HEK293 (cell line): Measurements from ENCODE around the gene KLHL21.

Experiments
- BCL6B ChIP-seq: fragments of 450-650 bp; formaldehyde crosslinking; IDR thresholded peaks from 2 replicates; pipeline ENCODE4 v1.5.1; 2017; ENCODE audit warnings: missing biosample characterization, missing genetic modification characterization
- MYNN ChIP-seq: fragments of 450-650 bp; formaldehyde crosslinking; IDR thresholded peaks from 2 replicates; pipeline ENCODE4 v1.5.1; 2016; ENCODE audit warnings: missing biosample characterization, missing genetic modification characterization, borderline replicate concordance
- SP7 ChIP-seq: fragments of 450-650 bp; formaldehyde crosslinking; IDR thresholded peaks from 2 replicates; pipeline ENCODE4 v1.5.1; 2016; ENCODE audit warnings: missing biosample characterization, missing genetic modification characterization
- ZBTB20 ChIP-seq: fragments of 450-650 bp; formaldehyde crosslinking; IDR thresholded peaks from 2 replicates; pipeline ENCODE4 v1.5.1; 2016; ENCODE audit warnings: missing biosample characterization, missing genetic modification characterization
- ZIC2 ChIP-seq: fragments of 450-650 bp; formaldehyde crosslinking; IDR thresholded peaks from 2 replicates; pipeline ENCODE4 v1.5.1; 2016; ENCODE audit warnings: missing biosample characterization, missing genetic modification characterization
- ZNF155 ChIP-seq: fragments of 450-650 bp; formaldehyde crosslinking; IDR thresholded peaks from 2 replicates; pipeline ENCODE4 v1.5.1; 2016; ENCODE audit warnings: missing biosample characterization, missing genetic modification characterization
- ZNF16 ChIP-seq: fragments of 450-650 bp; formaldehyde crosslinking; IDR thresholded peaks from 2 replicates; pipeline ENCODE4 v1.5.1; 2016; ENCODE audit warnings: low read depth, missing biosample characterization, missing genetic modification characterization
- ZNF169 ChIP-seq: fragments of 450-650 bp; formaldehyde crosslinking; IDR thresholded peaks from 2 replicates; pipeline ENCODE4 v1.5.1; 2016; ENCODE audit warnings: missing biosample characterization, missing genetic modification characterization
- ZNF214 ChIP-seq: fragments of 450-650 bp; formaldehyde crosslinking; IDR thresholded peaks from 2 replicates; pipeline ENCODE4 v1.5.1; 2017; ENCODE audit warnings: missing biosample characterization, mild to moderate bottlenecking, missing genetic modification characterization, borderline replicate concordance
- ZNF24 ChIP-seq: fragments of 450-650 bp; formaldehyde crosslinking; IDR thresholded peaks from 2 replicates; pipeline ENCODE4 v1.5.1; 2016; ENCODE audit warnings: missing biosample characterization, missing genetic modification characterization
- ZNF391 ChIP-seq: fragments of 450-650 bp; formaldehyde crosslinking; IDR thresholded peaks from 2 replicates; pipeline ENCODE4 v1.5.1; 2016; ENCODE audit warnings: low read depth, missing biosample characterization, missing genetic modification characterization, borderline replicate concordance
- ZNF449 ChIP-seq: fragments of 450-650 bp; formaldehyde crosslinking; IDR thresholded peaks from 2 replicates; pipeline ENCODE4 v1.5.1; 2017; ENCODE audit warnings: missing biosample characterization, mild to moderate bottlenecking, missing genetic modification characterization, moderate library complexity
- ZNF513 ChIP-seq: fragments of 450-650 bp; IDR thresholded peaks from 2 replicates; pipeline ENCODE4 v1.5.1; 2018; ENCODE audit warnings: missing biosample characterization, missing genetic modification characterization
- ZNF624 ChIP-seq: fragments of 450-650 bp; formaldehyde crosslinking; IDR thresholded peaks from 2 replicates; pipeline ENCODE4 v1.5.1; 2017; ENCODE audit warnings: missing biosample characterization, missing genetic modification characterization
- ZNF654 ChIP-seq: fragments of 450-650 bp; formaldehyde crosslinking; IDR thresholded peaks from 2 replicates; pipeline ENCODE4 v1.5.1; 2016; ENCODE audit warnings: low read depth, missing biosample characterization, missing genetic modification characterization
- ZNF660 ChIP-seq: fragments of 450-650 bp; IDR thresholded peaks from 2 replicates; pipeline ENCODE4 v1.5.1; 2018; ENCODE audit warnings: missing biosample characterization, mild to moderate bottlenecking, missing genetic modification characterization
- ZNF670 ChIP-seq: fragments of 450-650 bp; formaldehyde crosslinking; IDR thresholded peaks from 2 replicates; pipeline ENCODE4 v1.5.1; 2016; ENCODE audit warnings: missing biosample characterization, missing genetic modification characterization, low read depth
- ZNF768 ChIP-seq: fragments of 450-650 bp; formaldehyde crosslinking; IDR thresholded peaks from 2 replicates; pipeline ENCODE4 v1.5.1; 2018; ENCODE audit warnings: missing biosample characterization, mild to moderate bottlenecking, missing genetic modification characterization
- TF ChIP-seq, protein P1 (sequence below): fragments of 450-650 bp; formaldehyde crosslinking; IDR thresholded peaks from 2 replicates; pipeline ENCODE4 v1.5.1; 2016; ENCODE audit warnings: missing biosample characterization, missing genetic modification characterization
- TF ChIP-seq, protein P2 (sequence below): fragments of 450-650 bp; formaldehyde crosslinking; IDR thresholded peaks from 2 replicates; pipeline ENCODE4 v1.5.1; 2016; ENCODE audit warnings: missing biosample characterization, missing genetic modification characterization
- TF ChIP-seq, protein P3 (sequence below): fragments of 450-650 bp; formaldehyde crosslinking; IDR thresholded peaks from 2 replicates; pipeline ENCODE4 v1.5.1; 2017; ENCODE audit warnings: missing biosample characterization, missing genetic modification characterization

Gene KLHL21

GRCh38 chr1:6581561-6582305 lies 20.9 kb downstream of the KLHL21 start (continued):
- TF ChIP-seq, protein P1, sequence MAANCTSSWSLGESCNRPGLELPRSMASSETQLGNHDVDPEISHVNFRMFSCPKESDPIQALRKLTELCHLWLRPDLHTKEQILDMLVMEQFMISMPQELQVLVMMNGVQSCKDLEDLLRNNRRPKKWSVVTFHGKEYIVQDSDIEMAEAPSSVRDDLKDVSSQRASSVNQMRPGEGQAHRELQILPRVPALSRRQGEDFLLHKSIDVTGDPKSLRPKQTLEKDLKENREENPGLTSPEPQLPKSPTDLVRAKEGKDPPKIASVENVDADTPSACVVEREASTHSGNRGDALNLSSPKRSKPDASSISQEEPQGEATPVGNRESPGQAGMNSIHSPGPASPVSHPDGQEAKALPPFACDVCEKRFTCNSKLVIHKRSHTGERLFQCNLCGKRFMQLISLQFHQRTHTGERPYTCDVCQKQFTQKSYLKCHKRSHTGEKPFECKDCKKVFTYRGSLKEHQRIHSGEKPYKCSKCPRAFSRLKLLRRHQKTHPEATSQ, result no peak
- TF ChIP-seq MYNN (tag by site-specific recombination), result no peak
- no peak for TF ChIP-seq ZNF670 (tag by site-specific recombination)
- TF ChIP-seq, protein P2, sequence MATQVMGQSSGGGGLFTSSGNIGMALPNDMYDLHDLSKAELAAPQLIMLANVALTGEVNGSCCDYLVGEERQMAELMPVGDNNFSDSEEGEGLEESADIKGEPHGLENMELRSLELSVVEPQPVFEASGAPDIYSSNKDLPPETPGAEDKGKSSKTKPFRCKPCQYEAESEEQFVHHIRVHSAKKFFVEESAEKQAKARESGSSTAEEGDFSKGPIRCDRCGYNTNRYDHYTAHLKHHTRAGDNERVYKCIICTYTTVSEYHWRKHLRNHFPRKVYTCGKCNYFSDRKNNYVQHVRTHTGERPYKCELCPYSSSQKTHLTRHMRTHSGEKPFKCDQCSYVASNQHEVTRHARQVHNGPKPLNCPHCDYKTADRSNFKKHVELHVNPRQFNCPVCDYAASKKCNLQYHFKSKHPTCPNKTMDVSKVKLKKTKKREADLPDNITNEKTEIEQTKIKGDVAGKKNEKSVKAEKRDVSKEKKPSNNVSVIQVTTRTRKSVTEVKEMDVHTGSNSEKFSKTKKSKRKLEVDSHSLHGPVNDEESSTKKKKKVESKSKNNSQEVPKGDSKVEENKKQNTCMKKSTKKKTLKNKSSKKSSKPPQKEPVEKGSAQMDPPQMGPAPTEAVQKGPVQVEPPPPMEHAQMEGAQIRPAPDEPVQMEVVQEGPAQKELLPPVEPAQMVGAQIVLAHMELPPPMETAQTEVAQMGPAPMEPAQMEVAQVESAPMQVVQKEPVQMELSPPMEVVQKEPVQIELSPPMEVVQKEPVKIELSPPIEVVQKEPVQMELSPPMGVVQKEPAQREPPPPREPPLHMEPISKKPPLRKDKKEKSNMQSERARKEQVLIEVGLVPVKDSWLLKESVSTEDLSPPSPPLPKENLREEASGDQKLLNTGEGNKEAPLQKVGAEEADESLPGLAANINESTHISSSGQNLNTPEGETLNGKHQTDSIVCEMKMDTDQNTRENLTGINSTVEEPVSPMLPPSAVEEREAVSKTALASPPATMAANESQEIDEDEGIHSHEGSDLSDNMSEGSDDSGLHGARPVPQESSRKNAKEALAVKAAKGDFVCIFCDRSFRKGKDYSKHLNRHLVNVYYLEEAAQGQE, result no peak
- TF ChIP-seq, protein P3, sequence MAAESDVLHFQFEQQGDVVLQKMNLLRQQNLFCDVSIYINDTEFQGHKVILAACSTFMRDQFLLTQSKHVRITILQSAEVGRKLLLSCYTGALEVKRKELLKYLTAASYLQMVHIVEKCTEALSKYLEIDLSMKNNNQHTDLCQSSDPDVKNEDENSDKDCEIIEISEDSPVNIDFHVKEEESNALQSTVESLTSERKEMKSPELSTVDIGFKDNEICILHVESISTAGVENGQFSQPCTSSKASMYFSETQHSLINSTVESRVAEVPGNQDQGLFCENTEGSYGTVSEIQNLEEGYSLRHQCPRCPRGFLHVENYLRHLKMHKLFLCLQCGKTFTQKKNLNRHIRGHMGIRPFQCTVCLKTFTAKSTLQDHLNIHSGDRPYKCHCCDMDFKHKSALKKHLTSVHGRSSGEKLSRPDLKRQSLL (tag by site-specific recombination), result peak; percentile 57; the same call in 1 of the 2 replicates
- peak; percentile 70 for TF ChIP-seq ZNF513
- no peak for TF ChIP-seq ZNF768 (tag by site-specific recombination)
- no peak for TF ChIP-seq BCL6B (tag by site-specific recombination)
- no peak for TF ChIP-seq ZNF155
- 0 out of 2 replicates have a peak, but pooled peaks have one; percentile 56 for TF ChIP-seq ZNF660 (tag by site-specific recombination)
- no peak for TF ChIP-seq ZNF391 (tag by site-specific recombination)
- TF ChIP-seq ZIC2 (tag by site-specific recombination), result peak; percentile 78
- TF ChIP-seq ZNF169 (tag by site-specific recombination), result no peak
- no peak for TF ChIP-seq ZBTB20 (tag by site-specific recombination)
- TF ChIP-seq ZNF654 (tag by site-specific recombination), result no peak
- TF ChIP-seq ZNF16 (tag by site-specific recombination), result no peak
- TF ChIP-seq ZNF214 (tag by site-specific recombination), result no peak
- no peak for TF ChIP-seq ZNF449
- TF ChIP-seq SP7, result peak; percentile 45; the same call in 1 of the 2 replicates
- no peak for TF ChIP-seq ZNF624 (tag by site-specific recombination)
- no peak for TF ChIP-seq ZNF24 (tag by site-specific recombination)
